Nephron progenitor cell (in vitro differentiated cells): Measurements from ENCODE around the gene PCYT2.

Source experiments
- DNase-seq: peaks from one replicate; pipeline ENCODE4 v3.0.0; 2021
- H3K27ac Mint-ChIP-seq: 2 replicates; pipeline ENCODE4 v1.8.0; 2021; ENCODE audit warnings: mild to moderate bottlenecking, moderate library complexity, mixed read lengths
- H3K27me3 Mint-ChIP-seq: 2 replicates; pipeline ENCODE4 v1.8.0; 2021; ENCODE audit warnings: mild to moderate bottlenecking, low read depth, mixed read lengths; ENCODE audit not compliant: poor library complexity
- H3K36me3 Mint-ChIP-seq: 2 replicates; pipeline ENCODE4 v1.8.0; 2021; ENCODE audit warnings: low read depth, mixed read lengths
- H3K4me1 Mint-ChIP-seq: 2 replicates; pipeline ENCODE4 v1.8.0; 2021; ENCODE audit warnings: mixed read lengths
- H3K4me3 Mint-ChIP-seq: 2 replicates; pipeline ENCODE4 v1.8.0; 2021; ENCODE audit warnings: mild to moderate bottlenecking, moderate library complexity, mixed read lengths
- H3K9me3 Mint-ChIP-seq: 2 replicates; pipeline ENCODE4 v1.8.0; 2021; ENCODE audit warnings: mild to moderate bottlenecking, moderate library complexity, mixed read lengths
- CTCF ChIP-seq: fragments of 200-600 bp; sonication (generic); IDR thresholded peaks from 2 replicates; pipeline ENCODE4 v1.5.0; 2021; ENCODE audit warnings: antibody characterized with exemption

PCYT2 gene

GRCh38 chr17:81911277-81911961 lies at the start of gene PCYT2:
Gene PCYT2, minus strand, starts transcription at chr17:81911399. Its CDS starts 44 bp downstream, at chr17:81911355.
- Mint-ChIP-seq H3K4me3 (peak within 1 kb of the TSS; percentile 92), H3K36me3 (peaks cover 16% of the 10 kb centered on the region), H3K27ac (peak within 1 kb of the TSS; percentile 66), H3K4me1 (peaks cover 5% of the 10 kb centered on the region), H3K27me3 (peaks cover 3% of the 10 kb centered on the region), H3K9me3 (no peaks in the 10 kb centered on the region)
- no peak for TF ChIP-seq CTCF
- DNase-seq, result peak; percentile 90

GRCh38 chr17:81960130-81960958 lies 49.1 kb upstream of the PCYT2 start:
- Mint-ChIP-seq H3K36me3 (no peaks in the 10 kb centered on the region), H3K4me3 (no peak overlapping the region), H3K9me3 (no peaks in the 10 kb centered on the region), H3K27ac (no peak overlapping the region), H3K27me3 (peaks cover 30% of the 10 kb centered on the region), H3K4me1 (peaks cover 38% of the 10 kb centered on the region)
- no peak for TF ChIP-seq CTCF
- peak; percentile 48 for DNase-seq

- Mint-ChIP-seq H3K9me3 (no peaks in the 10 kb centered on the region), H3K27ac (no peak overlapping the region), H3K4me1 (peaks cover 34% of the 10 kb centered on the region), H3K4me3 (peak overlapping the region; percentile 73), H3K27me3 (peaks cover 29% of the 10 kb centered on the region), H3K36me3 (no peaks in the 10 kb centered on the region)
- DNase-seq, result peak; percentile 82
- no peak for TF ChIP-seq CTCF
These were observed 48.3 kb upstream of the PCYT2 start for GRCh38 chr17:81959362-81960129.

- peaks cover 23% of the 10 kb centered on the region for H3K27me3 Mint-ChIP-seq
- H3K9me3 Mint-ChIP-seq, result no peaks in the 10 kb centered on the region
- H3K36me3 Mint-ChIP-seq, result no peaks in the 10 kb centered on the region
- peak overlapping the region; percentile 73 for H3K4me3 Mint-ChIP-seq
- peaks cover 26% of the 10 kb centered on the region for H3K4me1 Mint-ChIP-seq
- DNase-seq, result no peak
- no peak overlapping the region for H3K27ac Mint-ChIP-seq
- no peak for TF ChIP-seq CTCF
These were observed 47.6 kb upstream of the PCYT2 start for GRCh38 chr17:81958633-81959342.

GRCh38 chr17:81957691-81958432 lies 46.7 kb upstream of the PCYT2 start:
- no peak for TF ChIP-seq CTCF
- Mint-ChIP-seq H3K27ac (no peak overlapping the region), H3K4me1 (peaks cover 22% of the 10 kb centered on the region), H3K36me3 (no peaks in the 10 kb centered on the region), H3K4me3 (no peak overlapping the region), H3K27me3 (peaks cover 15% of the 10 kb centered on the region), H3K9me3 (no peaks in the 10 kb centered on the region)
- no peak for DNase-seq
